GM12878 (cell line): Measurements from ENCODE around the gene ATP1B2.

Experiments used
- CTCF ChIP-seq, 3 experiments: IDR thresholded peaks in 2 of 3; conservative IDR thresholded peaks in 1 of 3; 2 replicates each; pipeline ENCODE4 v1.5.1; 2011; ENCODE audit warnings: low read depth in 3 of 3, low read length in 3 of 3, mild to moderate bottlenecking in 3 of 3, control low read depth in 2 of 3, moderate library complexity in 2 of 3, inconsistent platforms in 1 of 3, mixed read lengths in 1 of 3; ENCODE audit not compliant: control insufficient read depth in 2 of 3, insufficient read depth in 1 of 3; ENCODE audit errors: extremely low read depth in 1 of 3
- EZH2 ChIP-seq: IDR thresholded peaks from 2 replicates; pipeline ENCODE4 v1.6.1; 2012; ENCODE audit warnings: low read depth, mild to moderate bottlenecking, control low read depth, inconsistent platforms, low read length, borderline replicate concordance; ENCODE audit not compliant: control insufficient read depth
- NFYB ChIP-seq: IDR thresholded peaks from 2 replicates; pipeline ENCODE4 v1.6.1; 2011; ENCODE audit warnings: low read depth, mild to moderate bottlenecking, low read length, improper control_type of control experiment, moderate library complexity; ENCODE audit not compliant: insufficient read depth
- POLR2A ChIP-seq: IDR thresholded peaks from 2 replicates; pipeline ENCODE4 v1.6.1; 2011; ENCODE audit warnings: low read depth, mild to moderate bottlenecking, low read length
- USF2 ChIP-seq: IDR thresholded peaks from 2 replicates; pipeline ENCODE4 v1.6.1; 2011; ENCODE audit warnings: low read depth, low read length, improper control_type of control experiment, borderline replicate concordance
- ZNF24 ChIP-seq: fragments of 450-650 bp; IDR thresholded peaks from 2 replicates; pipeline ENCODE4 v1.6.1; 2017; ENCODE audit warnings: antibody characterized with exemption, mild to moderate bottlenecking
- TF ChIP-seq, protein P1 (sequence below): fragments of 450-650 bp; IDR thresholded peaks from 2 replicates; pipeline ENCODE4 v1.6.1; 2014; ENCODE audit warnings: mild to moderate bottlenecking

DNA sequence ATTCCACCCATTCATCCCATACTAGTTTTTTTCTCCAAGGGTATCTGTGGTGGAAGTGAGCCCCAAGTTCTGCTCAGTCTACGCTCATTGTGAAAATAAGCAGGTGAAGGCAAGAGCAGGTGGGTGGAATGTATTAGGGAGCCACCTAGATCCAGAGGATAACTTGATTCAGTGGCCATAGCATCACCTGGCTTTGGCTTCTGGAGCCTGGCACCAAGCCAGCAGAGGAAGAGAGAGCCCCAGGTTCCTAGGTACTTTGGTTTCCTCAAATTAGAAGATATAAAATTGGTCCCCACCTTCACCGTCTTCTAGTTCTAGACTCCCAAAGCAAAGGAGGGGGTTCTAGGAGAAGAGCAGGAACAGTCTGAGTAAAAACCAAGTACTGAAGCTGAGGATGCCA is 40.1 kb upstream of the ATP1B2 start:
- TF ChIP-seq, protein P1, sequence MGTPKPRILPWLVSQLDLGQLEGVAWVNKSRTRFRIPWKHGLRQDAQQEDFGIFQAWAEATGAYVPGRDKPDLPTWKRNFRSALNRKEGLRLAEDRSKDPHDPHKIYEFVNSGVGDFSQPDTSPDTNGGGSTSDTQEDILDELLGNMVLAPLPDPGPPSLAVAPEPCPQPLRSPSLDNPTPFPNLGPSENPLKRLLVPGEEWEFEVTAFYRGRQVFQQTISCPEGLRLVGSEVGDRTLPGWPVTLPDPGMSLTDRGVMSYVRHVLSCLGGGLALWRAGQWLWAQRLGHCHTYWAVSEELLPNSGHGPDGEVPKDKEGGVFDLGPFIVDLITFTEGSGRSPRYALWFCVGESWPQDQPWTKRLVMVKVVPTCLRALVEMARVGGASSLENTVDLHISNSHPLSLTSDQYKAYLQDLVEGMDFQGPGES, result no peak
- TF ChIP-seq ZNF24 (no peak), CTCF (IDR thresholded peaks at IDR 0.05 in 2 of 3, conservative IDR thresholded peaks at IDR 0.05 in 1 of 3; ENCODE audit: control insufficient read depth in 2 of 3, extremely low read depth in 1 of 3, insufficient read depth in 1 of 3, low read depth in 3 of 3, low read length in 3 of 3) (no peak), EZH2 (no peak), POLR2A (no peak), NFYB (no peak), USF2 (no peak)
